GM23338 (cell line): ENCODE measurements around the gene FAM118B. TPM values are rescaled to one million over a fixed set of nuclear protein-coding genes. Genes with fewer than 3 reads are reported as not detected.

ENCODE experiments used
- ATAC-seq: fragments of 200-7000 bp; cut with Tn5 transposase; 3 replicates; pipeline ENCODE4 v1.9.1; 2020
- DNase-seq: peaks from one replicate; pipeline ENCODE4 v3.0.0-alpha.2; 2015; ENCODE audit warnings: low spot score
- H2AFZ ChIP-seq: fragments of 200-600 bp; sonication (generic); 2 replicates; pipeline ENCODE4 v1.8.0; 2016; ENCODE audit warnings: antibody characterized with exemption, mild to moderate bottlenecking, moderate library complexity
- H3F3A ChIP-seq: fragments of 200-600 bp; sonication (generic); replicated peaks from 2 replicates; pipeline ENCODE4 v1.8.0; 2017; ENCODE audit warnings: antibody characterized with exemption, mixed run types, low read depth
- H3K27ac ChIP-seq: fragments of 200-600 bp; sonication (generic); 2 replicates; pipeline ENCODE4 v1.6.1; 2016; ENCODE audit warnings: low read depth
- H3K27me3 ChIP-seq: fragments of 200-600 bp; sonication (generic); 2 replicates; pipeline ENCODE4 v1.8.0; 2016; ENCODE audit warnings: mild to moderate bottlenecking, mixed run types, moderate library complexity; ENCODE audit not compliant: insufficient read depth
- H3K36me3 ChIP-seq: fragments of 200-600 bp; sonication (generic); 2 replicates; pipeline ENCODE4 v1.8.0; 2016; ENCODE audit warnings: mild to moderate bottlenecking; ENCODE audit not compliant: insufficient read depth
- H3K4me1 ChIP-seq: fragments of 200-600 bp; sonication (generic); 2 replicates; pipeline ENCODE4 v1.8.0; 2016; ENCODE audit warnings: mild to moderate bottlenecking, moderate library complexity; ENCODE audit not compliant: insufficient read depth
- H3K4me2 ChIP-seq: fragments of 200-600 bp; sonication (generic); 2 replicates; pipeline ENCODE4 v1.7.1; 2017; ENCODE audit warnings: mixed run types
- H3K4me3 ChIP-seq: fragments of 200-600 bp; sonication (generic); 2 replicates; pipeline ENCODE4 v1.6.1; 2016; ENCODE audit warnings: mixed run types
- H3K79me2 ChIP-seq: fragments of 200-600 bp; sonication (generic); replicated peaks from 2 replicates; pipeline ENCODE4 v1.8.0; 2017; ENCODE audit warnings: mild to moderate bottlenecking; ENCODE audit not compliant: insufficient read depth
- H3K9me2 ChIP-seq: fragments of 200-600 bp; sonication (generic); 2 replicates; pipeline ENCODE4 v1.8.0; 2017; ENCODE audit not compliant: insufficient read depth
- H4K20me1 ChIP-seq: fragments of 200-600 bp; sonication (generic); replicated peaks from 2 replicates; pipeline ENCODE4 v1.8.0; 2017; ENCODE audit warnings: mild to moderate bottlenecking; ENCODE audit not compliant: insufficient read depth
- H3K27ac Mint-ChIP-seq: 2 replicates; pipeline ENCODE4 v1.8.0; 2020; ENCODE audit warnings: inconsistent platforms, mild to moderate bottlenecking, moderate library complexity, mixed read lengths
- H3K27me3 Mint-ChIP-seq: 3 replicates; pipeline ENCODE4 v1.8.0; 2022; ENCODE audit warnings: low read depth, mild to moderate bottlenecking, moderate library complexity, mixed read lengths, inconsistent platforms; ENCODE audit not compliant: insufficient read depth, poor library complexity
- H3K36me3 Mint-ChIP-seq: 3 replicates; pipeline ENCODE4 v1.8.0; 2021; ENCODE audit warnings: low read depth, mild to moderate bottlenecking, inconsistent platforms, moderate library complexity, mixed read lengths
- H3K4me1 Mint-ChIP-seq: 3 replicates; pipeline ENCODE4 v1.8.0; 2020; ENCODE audit warnings: mild to moderate bottlenecking, inconsistent platforms, mixed read lengths
- H3K4me3 Mint-ChIP-seq: 3 replicates; pipeline ENCODE4 v1.8.0; 2021; ENCODE audit warnings: moderate library complexity, mild to moderate bottlenecking, inconsistent platforms, mixed read lengths
- H3K9me3 Mint-ChIP-seq: 3 replicates; pipeline ENCODE4 v1.8.0; 2020; ENCODE audit warnings: moderate library complexity, mild to moderate bottlenecking, inconsistent platforms, mixed read lengths
- CREB1 ChIP-seq: fragments of 250-450 bp; sonication (Bioruptor Pico); IDR thresholded peaks from 2 replicates; pipeline ENCODE4 v1.5.0; 2020; ENCODE audit warnings: low read depth, mild to moderate bottlenecking, moderate library complexity
- CTCF ChIP-seq, 2 experiments: fragments of 200-600 bp in 1 of 2; sonication (generic) in 1 of 2; conservative IDR thresholded peaks; 2 replicates each; pipeline versions ENCODE4 v1.5.1 to v1.6.1; 2016 to 2017; ENCODE audit warnings: antibody characterized with exemption in 2 of 2, low read depth in 2 of 2, mild to moderate bottlenecking in 2 of 2, moderate library complexity in 1 of 2
- EZH2 ChIP-seq: fragments of 200-600 bp; sonication (generic); IDR thresholded peaks from one replicate; pipeline ENCODE4 v1.8.0; 2017; ENCODE audit warnings: antibody characterized with exemption, mild to moderate bottlenecking, low read depth; ENCODE audit not compliant: unreplicated experiment
- EZH2phosphoT487 ChIP-seq: fragments of 200-600 bp; sonication (generic); IDR thresholded peaks from one replicate; pipeline ENCODE4 v1.8.1; 2018; ENCODE audit warnings: antibody characterized with exemption; ENCODE audit not compliant: unreplicated experiment
- JUNB ChIP-seq: IDR thresholded peaks from one replicate; pipeline ENCODE4 v1.6.1; 2016; ENCODE audit warnings: antibody characterized with exemption; ENCODE audit not compliant: unreplicated experiment
- NANOG ChIP-seq: IDR thresholded peaks from 2 replicates; pipeline ENCODE4 v1.6.1; 2016; ENCODE audit warnings: antibody characterized with exemption, borderline replicate concordance
- POLR2AphosphoS5 ChIP-seq: IDR thresholded peaks from 2 replicates; pipeline ENCODE4 v1.6.1; 2016; ENCODE audit warnings: antibody characterized with exemption, low read depth
- STAT1 ChIP-seq: IDR thresholded peaks from one replicate; pipeline ENCODE4 v1.6.1; 2016; ENCODE audit warnings: antibody characterized with exemption; ENCODE audit not compliant: unreplicated experiment
- ZNF114 ChIP-seq: fragments of 250-450 bp; sonication (Bioruptor Pico); IDR thresholded peaks from 2 replicates; pipeline ENCODE4 v1.5.0; 2020; ENCODE audit warnings: mild to moderate bottlenecking, moderate library complexity
- ZNF331 ChIP-seq: fragments of 250-450 bp; sonication (Bioruptor Pico); IDR thresholded peaks from 2 replicates; pipeline ENCODE4 v1.5.0; 2020; ENCODE audit warnings: low read depth, mild to moderate bottlenecking, moderate library complexity
- ZNF462 ChIP-seq: fragments of 250-450 bp; sonication (Bioruptor Pico); IDR thresholded peaks from 2 replicates; pipeline ENCODE4 v1.5.0; 2020; ENCODE audit warnings: mild to moderate bottlenecking, moderate library complexity
- polyA plus RNA-seq: library from polyadenylated mRNA; unstranded; fragments of >200 nt; fragmentation: Nextera tagmentation; extraction: Ambion mirVana; gene quantifications from 2 replicates; pipeline ENCODE4 v1.2.1, GENCODE V29; 2016
- total RNA-seq: library from RNA; depleted of rRNA; stranded (reverse); fragments of >200 nt; shearing (Covaris generic); gene quantifications from 2 replicates; pipeline ENCODE4 v1.2.3, GENCODE V29; 2014
- TF ChIP-seq, protein P1 (sequence below): IDR thresholded peaks from 2 replicates; pipeline ENCODE4 v1.6.1; 2016; ENCODE audit warnings: antibody characterized with exemption

FAM118B gene
- total and polyA plus RNA-seq, 2 experiments from 2014 or later, result 33.7 to 43.4 TPM

DNA sequence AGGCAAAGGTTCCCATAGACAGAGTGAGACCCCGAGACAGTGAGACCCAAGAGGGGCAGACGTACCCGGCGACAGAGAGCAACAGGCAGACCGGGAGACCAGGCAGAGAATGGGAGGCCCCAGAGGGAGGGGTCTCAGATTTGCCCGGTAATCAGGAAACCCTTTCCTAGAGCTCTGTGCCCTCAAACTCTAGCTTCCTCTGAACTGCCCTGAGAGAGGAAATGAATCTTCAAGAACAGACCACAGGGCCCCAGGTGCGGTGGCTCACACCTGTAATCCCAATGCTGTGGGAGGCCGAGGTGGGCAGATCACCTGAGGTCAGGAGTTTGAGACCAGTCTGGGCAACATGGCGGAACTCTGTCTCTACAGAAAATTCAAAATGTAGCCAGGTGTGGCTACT is 47.8 kb upstream of the FAM118B start (continued):
- TF ChIP-seq CTCF (conservative IDR thresholded peaks at IDR 0.05; ENCODE audit: low read depth in 2 of 2), result no peak
- TF ChIP-seq EZH2, result no peak
- no peak for TF ChIP-seq EZH2phosphoT487
- TF ChIP-seq POLR2AphosphoS5, result no peak
- TF ChIP-seq ZNF331 (CRISPR knock-in tag), result no peak
- no peak for TF ChIP-seq STAT1

GRCh38 chr11:126164781-126165180 is 46.8 kb upstream of the FAM118B start:
- Histone ChIP-seq H3K4me2 (no peak overlapping the region), H3K36me3 (no peaks in the 10 kb centered on the region), H3K79me2 (no peaks in the 10 kb centered on the region), H3K9me2 (0 out of 2 replicates have a peak, but pooled peaks cover 3% of the 10 kb centered on the region), H2AFZ (no peak overlapping the region), H4K20me1 (no peaks in the 10 kb centered on the region), H3K4me3 (no peak overlapping the region), H3K27me3 (no peaks in the 10 kb centered on the region), H3K4me1 (peaks cover 24% of the 10 kb centered on the region), H3F3A (0 out of 2 replicates have a peak, but pooled peaks cover 4% of the 10 kb centered on the region), H3K27ac (no peak overlapping the region)
- H3K36me3 Mint-ChIP-seq, result no peaks in the 10 kb centered on the region
- peaks cover 37% of the 10 kb centered on the region for H3K4me1 Mint-ChIP-seq
- ATAC-seq (no peak), DNase-seq (no peak)
- no peak overlapping the region for H3K27ac Mint-ChIP-seq
- H3K4me3 Mint-ChIP-seq, result no peak overlapping the region
- H3K9me3 Mint-ChIP-seq, result no peaks in the 10 kb centered on the region
- H3K27me3 Mint-ChIP-seq, result peaks cover 16% of the 10 kb centered on the region
- TF ChIP-seq CREB1 (CRISPR knock-in tag) (no peak), ZNF462 (no peak), CTCF (conservative IDR thresholded peaks at IDR 0.05; ENCODE audit: low read depth in 2 of 2) (no peak), POLR2AphosphoS5 (no peak), STAT1 (no peak), EZH2phosphoT487 (no peak), NANOG (no peak), ZNF114 (CRISPR knock-in tag) (no peak), ZNF331 (CRISPR knock-in tag) (no peak), JUNB (no peak), EZH2 (no peak)
- TF ChIP-seq, protein P1, sequence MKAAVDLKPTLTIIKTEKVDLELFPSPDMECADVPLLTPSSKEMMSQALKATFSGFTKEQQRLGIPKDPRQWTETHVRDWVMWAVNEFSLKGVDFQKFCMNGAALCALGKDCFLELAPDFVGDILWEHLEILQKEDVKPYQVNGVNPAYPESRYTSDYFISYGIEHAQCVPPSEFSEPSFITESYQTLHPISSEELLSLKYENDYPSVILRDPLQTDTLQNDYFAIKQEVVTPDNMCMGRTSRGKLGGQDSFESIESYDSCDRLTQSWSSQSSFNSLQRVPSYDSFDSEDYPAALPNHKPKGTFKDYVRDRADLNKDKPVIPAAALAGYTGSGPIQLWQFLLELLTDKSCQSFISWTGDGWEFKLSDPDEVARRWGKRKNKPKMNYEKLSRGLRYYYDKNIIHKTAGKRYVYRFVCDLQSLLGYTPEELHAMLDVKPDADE, result no peak
